HG03045 (cell line): ENCODE data around the gene TOGARAM2.

Experiments used
- ATAC-seq: cut with Tn5 transposase; IDR thresholded peaks from one replicate; pipeline ENCODE4 v1.9.1; 2021; ENCODE audit warnings: mild to moderate bottlenecking, moderate library complexity; ENCODE audit not compliant: unreplicated experiment

The TOGARAM2 gene

DNA sequence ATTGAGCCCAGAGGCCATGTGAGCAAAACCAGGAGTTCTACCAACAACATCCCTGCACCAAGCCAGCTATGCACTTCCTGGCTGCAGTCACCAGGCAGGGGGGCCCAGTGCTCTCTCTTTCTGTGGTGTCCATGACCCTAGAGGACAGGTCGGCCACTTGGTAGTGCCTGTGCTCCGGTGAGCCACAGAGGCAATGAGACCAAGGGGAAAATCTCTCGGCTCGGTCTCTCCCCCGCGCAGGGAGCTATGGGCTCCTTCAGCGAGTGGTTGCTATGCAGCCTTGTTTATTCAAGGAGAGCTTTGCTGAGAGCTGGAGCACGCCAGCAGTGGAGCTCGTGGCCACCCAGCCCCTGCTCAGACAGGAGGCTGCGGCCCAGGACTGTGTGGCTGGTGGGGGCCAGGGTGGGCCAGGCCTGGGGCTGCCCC is at the start of gene TOGARAM2:
Gene TOGARAM2 (plus strand): TSS at position 283 of the 426 bp plus-strand sequence. CDS start 13,537 bp downstream, outside the sequence.
- no peak for ATAC-seq

- no peak for ATAC-seq
Observed at GRCh38 chr2:28934769-28935168, 46.3 kb upstream of the TOGARAM2 start.

DNA sequence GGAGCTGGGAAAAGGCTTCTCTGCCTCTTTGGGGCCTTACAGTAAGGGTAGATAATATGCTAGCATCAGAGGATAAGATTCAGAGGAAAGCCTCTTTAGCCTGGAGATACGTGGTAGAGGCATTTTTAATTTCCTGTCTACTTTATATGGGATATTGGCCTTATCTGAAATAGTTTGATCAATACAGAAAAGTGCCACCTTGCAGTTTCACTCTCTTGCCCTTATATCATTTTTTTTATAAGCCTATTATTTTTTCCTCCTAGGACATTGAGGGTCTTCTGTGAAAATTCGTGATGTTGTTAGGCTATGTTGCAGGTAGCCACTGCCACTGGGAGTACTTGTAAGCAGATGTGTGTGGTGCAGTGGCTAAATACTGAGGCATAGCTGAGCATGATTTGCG is 40.1 kb upstream of the TOGARAM2 start:
- no peak for ATAC-seq

DNA sequence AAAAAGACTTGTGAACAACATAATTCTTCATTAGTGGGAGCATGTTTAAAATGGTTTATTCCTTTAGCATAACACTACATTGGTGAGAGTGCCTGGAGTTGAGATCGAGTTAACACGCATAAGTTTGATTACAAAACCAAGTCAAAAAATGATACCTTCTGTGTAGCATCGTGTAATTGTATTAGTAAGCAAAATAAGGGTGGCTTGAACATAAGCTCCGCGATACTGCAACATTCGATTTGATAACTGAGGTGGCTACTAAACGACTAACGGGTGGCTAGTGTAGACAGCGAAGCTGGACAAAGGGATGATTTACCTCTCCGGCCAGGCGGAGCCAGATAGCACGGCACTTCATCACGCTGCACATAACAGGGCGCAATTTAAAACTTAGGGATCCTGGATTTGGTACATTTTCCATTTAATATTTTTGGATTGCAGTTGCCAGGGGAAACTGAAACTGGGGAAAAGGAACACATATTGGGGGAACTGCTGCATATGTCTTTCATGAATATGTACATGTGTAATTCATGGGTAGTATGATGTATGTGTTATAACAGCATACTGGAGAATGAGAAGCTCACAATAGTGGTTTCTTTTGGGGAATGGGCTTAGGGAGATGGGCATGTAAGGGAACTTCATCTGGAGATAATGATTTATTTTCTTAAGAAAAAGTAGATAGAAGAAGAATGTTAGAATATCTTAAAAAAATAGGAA is 36.4 kb upstream of the TOGARAM2 start:
- no peak for ATAC-seq

- ATAC-seq, result no peak
Observed at GRCh38 chr2:28948160-28948559, 32.9 kb upstream of the TOGARAM2 start.

DNA sequence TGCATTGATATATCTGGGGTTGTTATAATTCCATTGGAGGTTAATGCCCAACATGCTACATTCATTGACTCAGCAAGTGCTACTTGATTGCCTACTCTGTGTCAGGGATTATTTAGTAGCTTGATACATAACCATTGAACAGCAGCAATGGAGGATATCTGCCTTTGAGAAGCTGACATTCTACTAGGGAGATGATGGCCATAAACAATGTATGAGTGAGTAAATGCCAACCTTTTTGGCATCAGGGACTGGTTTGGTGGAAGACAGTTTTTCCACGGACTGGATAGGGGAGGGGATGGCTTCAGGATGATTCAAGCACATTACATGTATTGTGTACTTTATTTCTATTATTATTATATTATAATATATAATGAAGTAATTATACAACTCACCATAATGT is 31.9 kb upstream of the TOGARAM2 start:
- no peak for ATAC-seq

DNA sequence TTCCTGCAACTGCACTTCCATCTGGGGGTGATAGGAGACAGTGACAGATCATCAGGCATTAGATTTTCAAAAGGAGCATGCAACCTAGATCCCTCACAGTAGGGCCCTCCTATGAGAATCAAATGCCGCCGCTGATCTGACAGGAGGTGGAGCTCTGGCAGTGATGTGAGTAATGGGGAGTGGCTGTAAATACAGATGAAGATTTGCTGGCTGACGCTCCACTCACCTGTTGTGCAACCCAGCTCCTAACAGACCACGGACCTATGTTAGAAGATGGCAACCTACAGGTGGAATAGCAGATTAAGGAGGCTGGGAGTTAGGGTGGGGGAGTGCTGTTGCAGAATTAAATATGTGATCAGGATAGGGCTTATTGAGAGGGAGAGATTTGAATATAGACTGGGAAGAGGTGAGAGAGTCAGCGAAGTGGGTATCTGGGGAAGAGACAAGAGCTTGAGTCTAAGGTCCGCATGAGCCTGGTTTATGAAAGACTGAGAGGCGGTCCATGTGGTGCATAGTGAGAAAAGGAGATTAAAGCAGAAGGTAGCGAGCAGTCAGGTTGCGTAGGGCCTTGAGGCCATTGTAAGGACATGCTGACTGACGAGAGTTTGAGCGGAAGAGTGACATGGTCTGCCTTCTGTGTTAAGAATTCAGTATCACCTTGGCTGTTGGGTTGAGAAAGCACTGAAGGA is 31.3 kb upstream of the TOGARAM2 start:
- ATAC-seq, result no peak

- no peak for ATAC-seq
Observed at GRCh38 chr2:28950941-28951630, 30.0 kb upstream of the TOGARAM2 start.

- ATAC-seq, result no peak
Observed at GRCh38 chr2:28951910-28952835, 28.9 kb upstream of the TOGARAM2 start.

GRCh38 chr2:28952836-28953211 is 28.3 kb upstream of the TOGARAM2 start:
- ATAC-seq, result no peak

- ATAC-seq, result no peak
Observed at GRCh38 chr2:28955467-28955866, 25.6 kb upstream of the TOGARAM2 start.

GRCh38 chr2:28956415-28956826 is 24.7 kb upstream of the TOGARAM2 start:
- no peak for ATAC-seq

GRCh38 chr2:28956890-28957289 is 24.2 kb upstream of the TOGARAM2 start:
- no peak for ATAC-seq

DNA sequence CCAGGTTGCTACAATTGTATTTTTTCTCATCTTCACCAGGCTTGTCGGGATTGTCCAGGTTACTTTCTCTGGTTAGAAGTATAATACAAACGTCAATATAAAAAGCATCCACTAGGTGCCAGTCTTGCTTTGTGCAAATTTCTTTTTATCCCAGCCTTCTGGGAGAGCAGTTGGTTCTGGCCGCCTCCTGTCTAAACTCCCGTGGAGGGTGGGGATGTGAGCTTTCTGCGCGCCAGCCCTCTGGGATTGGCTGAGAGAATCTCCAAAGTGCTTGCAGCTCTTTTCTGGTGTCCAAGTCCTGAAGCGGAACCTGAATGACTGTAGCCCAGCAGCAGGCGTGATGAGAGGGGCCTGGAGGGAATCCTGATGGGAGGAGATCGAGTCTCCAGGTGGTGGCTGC is 22.4 kb upstream of the TOGARAM2 start:
- ATAC-seq, result no peak

- ATAC-seq, result no peak
Observed at GRCh38 chr2:28960401-28960800, 20.7 kb upstream of the TOGARAM2 start.

GRCh38 chr2:28962505-28962904 is 18.6 kb upstream of the TOGARAM2 start:
- ATAC-seq, result no peak

DNA sequence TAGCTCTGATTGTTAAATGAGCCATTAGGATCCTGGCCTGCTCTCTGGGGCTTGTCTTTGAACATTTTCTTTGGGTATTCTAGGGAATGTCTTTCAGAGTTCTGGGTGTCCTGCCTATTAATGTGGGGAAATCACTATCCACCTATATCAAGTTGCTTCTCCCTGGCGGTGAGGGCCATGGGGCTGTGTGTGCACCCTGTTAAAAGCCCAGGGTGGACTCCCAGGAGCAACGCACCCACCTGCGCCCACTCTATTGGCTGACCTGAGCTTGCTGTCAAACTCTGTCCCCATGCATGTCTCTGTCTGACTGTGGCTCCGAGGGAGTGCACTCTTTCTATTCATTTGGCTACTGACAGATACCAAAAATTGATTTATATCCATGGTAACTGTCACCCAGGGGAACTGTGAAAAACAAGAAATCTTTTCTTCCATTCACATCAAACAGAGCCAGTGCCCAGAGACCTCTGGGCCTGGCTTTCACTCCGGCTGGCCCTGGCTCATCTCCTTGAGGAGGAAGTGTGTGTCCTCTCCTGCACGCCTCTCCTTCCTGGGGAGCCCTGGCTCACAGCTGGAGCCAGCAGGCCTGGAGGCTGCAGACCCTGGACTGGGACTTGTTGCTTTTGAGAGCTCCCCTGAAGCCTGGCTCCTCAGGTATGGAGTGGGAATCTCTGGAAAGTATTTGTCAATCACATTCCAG is 10.5 kb upstream of the TOGARAM2 start:
- no peak for ATAC-seq

DNA sequence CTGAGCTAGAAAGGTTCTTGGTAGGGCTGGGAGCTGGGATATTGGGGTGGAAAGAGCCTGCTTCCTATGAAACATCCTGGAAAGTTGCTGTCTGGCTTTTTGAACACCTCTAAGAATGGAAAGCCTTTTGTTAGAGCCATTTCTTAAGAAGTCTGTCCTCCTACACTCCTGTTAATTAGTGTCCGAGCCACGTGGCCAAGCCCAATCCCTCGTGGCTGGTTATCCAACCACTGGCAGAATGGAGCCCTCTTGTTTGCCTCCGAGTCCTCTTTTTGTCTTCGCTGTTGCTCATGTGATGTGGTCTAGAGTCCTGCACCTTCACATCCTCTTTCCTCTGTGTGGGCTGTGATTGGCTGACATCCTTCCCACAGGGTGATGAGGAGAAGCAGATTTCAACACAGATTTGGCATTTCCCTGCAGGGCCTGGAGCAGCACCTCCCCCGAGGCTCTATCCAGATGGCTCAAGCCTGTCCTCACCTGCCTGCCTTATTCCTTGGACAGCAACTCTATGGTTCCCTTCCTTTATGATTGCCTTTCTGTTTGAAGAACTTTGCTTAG is 8.2 kb upstream of the TOGARAM2 start:
- no peak for ATAC-seq

DNA sequence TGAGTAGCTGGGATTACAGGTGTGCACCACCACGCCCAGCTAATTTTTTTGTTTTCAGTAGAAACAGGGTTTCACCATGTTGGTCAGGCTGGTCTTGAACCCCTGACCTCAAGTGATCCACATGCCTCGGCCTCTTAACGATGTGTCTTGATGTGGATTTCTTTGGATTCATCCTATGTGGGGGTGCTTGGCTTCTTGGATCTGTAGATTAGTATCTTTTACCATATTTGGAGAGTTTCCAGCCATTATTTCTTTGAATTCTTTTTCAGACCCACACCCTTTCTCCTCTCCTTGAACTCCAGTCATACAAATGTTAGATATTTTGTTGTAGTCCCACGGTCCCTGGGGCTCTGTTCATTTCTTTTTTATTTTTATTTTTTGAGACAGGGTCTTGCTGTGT is 6.8 kb upstream of the TOGARAM2 start:
- no peak for ATAC-seq

DNA sequence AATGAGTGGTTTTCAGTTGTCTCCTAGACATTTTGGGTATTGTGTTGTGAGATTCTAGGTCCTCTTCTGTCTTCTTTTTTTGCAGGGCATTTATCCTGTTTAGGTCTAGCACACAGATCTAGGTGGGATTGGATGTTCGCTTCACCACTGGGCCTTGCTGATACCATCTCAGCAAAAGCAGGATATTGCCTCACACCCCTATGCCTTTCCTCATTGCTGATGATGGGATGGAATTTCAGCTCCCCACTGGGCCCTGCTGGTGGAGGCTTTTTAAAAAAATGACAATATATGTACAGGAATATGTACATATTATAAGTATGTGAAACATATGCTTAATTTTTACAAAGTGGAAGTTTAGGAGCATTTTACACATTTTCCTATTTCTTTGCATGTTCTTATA is 5.4 kb upstream of the TOGARAM2 start:
- no peak for ATAC-seq
